Calu3 (cell line): ENCODE data around the gene SPNS2. TPM values are rescaled to one million over a fixed set of nuclear protein-coding genes. Genes with fewer than 3 reads are reported as not detected.

ENCODE experiments used
- BruUV-seq: library from RNA; stranded (reverse); fragments of 400-500 nt; replicated peaks from 2 replicates; lab custom pipeline; 2021; lab: Mats Ljungman, UMichigan
- CTCF ChIA-PET: fragments of 300-600 bp; sonication (Branson Sonifier 250); formaldehyde crosslinking; loops from one replicate; lab custom pipeline; 2022; ENCODE audit warnings: antibody characterized with exemption; lab: Charles Lee
- DNase-seq: peaks from one replicate; pipeline ENCODE4 v3.0.0; 2022
- H3K27ac Mint-ChIP-seq: one replicate; pipeline ENCODE4 v1.8.0; 2022; ENCODE audit warnings: mixed read lengths; ENCODE audit not compliant: unreplicated experiment
- H3K27me3 Mint-ChIP-seq: one replicate; pipeline ENCODE4 v1.8.0; 2022; ENCODE audit warnings: mixed read lengths; ENCODE audit not compliant: unreplicated experiment
- H3K36me3 Mint-ChIP-seq: one replicate; pipeline ENCODE4 v1.8.0; 2022; ENCODE audit warnings: mild to moderate bottlenecking, moderate library complexity, mixed read lengths; ENCODE audit not compliant: insufficient read depth, unreplicated experiment
- H3K4me1 Mint-ChIP-seq: one replicate; pipeline ENCODE4 v1.8.0; 2022; ENCODE audit warnings: mild to moderate bottlenecking, low read depth, mixed read lengths; ENCODE audit not compliant: unreplicated experiment
- H3K4me3 Mint-ChIP-seq: one replicate; pipeline ENCODE4 v1.8.0; 2022; ENCODE audit warnings: mild to moderate bottlenecking, low read depth, moderate library complexity, mixed read lengths; ENCODE audit not compliant: unreplicated experiment
- H3K9me3 Mint-ChIP-seq: one replicate; pipeline ENCODE4 v1.8.0; 2022; ENCODE audit warnings: low read depth, mixed read lengths; ENCODE audit not compliant: unreplicated experiment
- CTCF ChIP-seq: fragments of 200-600 bp; IDR thresholded peaks from one replicate; pipeline ENCODE4 v1.8.0; 2022; ENCODE audit warnings: antibody characterized with exemption; ENCODE audit not compliant: unreplicated experiment
- intact Hi-C: fragments of 100-400 bp; cut with micrococcal nuclease; formaldehyde crosslinking; loops from one replicate; pipeline ENCODE4 v1.10.0; 2022; ENCODE audit not compliant: unreplicated experiment
- total RNA-seq: library from RNA; stranded (reverse); gene quantifications from 2 replicates; pipeline ENCODE4 v1.2.3, GENCODE V29; 2022

SPNS2 gene
- total RNA-seq, 1 experiment from 2014 or later = 63.4 TPM

- intact Hi-C loops = no loop called here
- Mint-ChIP-seq H3K36me3 (peaks cover 5% of the 10 kb centered on the region), H3K27ac (no peak overlapping the region), H3K4me1 (peaks cover 8% of the 10 kb centered on the region), H3K9me3 (no peaks in the 10 kb centered on the region), H3K27me3 (peaks cover 96% of the 10 kb centered on the region), H3K4me3 (no peak overlapping the region)
- BruUV-seq = no TSS peak
- CTCF ChIA-PET = interaction anchor here (0.7 kb wide), 1 partner anchor 10 kb away, joined by 4 read pairs; no protein-coding TSS in a partner anchor
- DNase-seq = no peak
- no peak for TF ChIP-seq CTCF
These were observed 86.9 kb downstream of the SPNS2 start for GRCh38 chr17:4585638-4585994.

GRCh38 chr17:4586043-4586442, 87.4 kb downstream of the SPNS2 start:
- no peaks in the 10 kb centered on the region for H3K9me3 Mint-ChIP-seq
- intact Hi-C loops = no loop called here
- H3K4me1 Mint-ChIP-seq = peaks cover 8% of the 10 kb centered on the region
- TF ChIP-seq CTCF = no peak
- H3K36me3 Mint-ChIP-seq = peaks cover 5% of the 10 kb centered on the region
- CTCF ChIA-PET = interaction anchor here (0.7 kb wide), 1 partner anchor 9 kb away, joined by 4 read pairs; no protein-coding TSS in a partner anchor
- H3K27ac Mint-ChIP-seq = no peak overlapping the region
- peaks cover 96% of the 10 kb centered on the region for H3K27me3 Mint-ChIP-seq
- H3K4me3 Mint-ChIP-seq = no peak overlapping the region
- no TSS peak for BruUV-seq
- DNase-seq = no peak

- H3K4me1 Mint-ChIP-seq = peaks cover 8% of the 10 kb centered on the region
- H3K9me3 Mint-ChIP-seq = no peaks in the 10 kb centered on the region
- peaks cover 96% of the 10 kb centered on the region for H3K27me3 Mint-ChIP-seq
- H3K4me3 Mint-ChIP-seq = no peak overlapping the region
- CTCF ChIA-PET = no interaction called here
- no peaks in the 10 kb centered on the region for H3K36me3 Mint-ChIP-seq
- intact Hi-C loops = no loop called here
- BruUV-seq = no TSS peak
- H3K27ac Mint-ChIP-seq = no peak overlapping the region
- no peak for TF ChIP-seq CTCF
- DNase-seq = no peak
These were observed 88.5 kb downstream of the SPNS2 start for GRCh38 chr17:4587195-4587594.

GRCh38 chr17:4587803-4588202, 89.1 kb downstream of the SPNS2 start:
- CTCF ChIA-PET = no interaction called here
- DNase-seq = no peak
- Mint-ChIP-seq H3K36me3 (no peaks in the 10 kb centered on the region), H3K4me1 (peaks cover 8% of the 10 kb centered on the region), H3K27ac (no peak overlapping the region), H3K27me3 (peaks cover 96% of the 10 kb centered on the region), H3K9me3 (no peaks in the 10 kb centered on the region), H3K4me3 (no peak overlapping the region)
- intact Hi-C loops = no loop called here
- no TSS peak for BruUV-seq
- no peak for TF ChIP-seq CTCF
